ENCODE results near the gene ADA. TPM values are rescaled to one million over a fixed set of nuclear protein-coding genes. Genes with fewer than 3 reads are reported as not detected.
"Not testable (repeated sequence)": the region's sequence is repeated elsewhere in the genome, so short reads cannot be mapped to it uniquely, and the experiment has no call there.

The ADA gene
- total RNA-seq, 1 experiment from 2014 or later: 5.1 TPM

- Mint-ChIP-seq H3K27me3 (ENCODE audit: insufficient read depth, unreplicated experiment) (no peaks in the 10 kb centered on the region), H3K4me3 (ENCODE audit: unreplicated experiment) (no peak overlapping the region), H3K4me1 (ENCODE audit: insufficient read depth, unreplicated experiment) (no peaks in the 10 kb centered on the region), H3K9me3 (ENCODE audit: unreplicated experiment) (no peaks in the 10 kb centered on the region), H3K36me3 (ENCODE audit: insufficient read depth, unreplicated experiment) (no peaks in the 10 kb centered on the region), H3K27ac (ENCODE audit: low read depth, unreplicated experiment) (no peak overlapping the region)
- no peak for DNase-seq (ENCODE audit: unreplicated experiment)
- ChIA-PET CTCF (interaction anchor here (1.1 to 2.7 kb wide), 4 partner anchors 9 to 62 kb away, joined by 5 to 8 read pairs (median 6); no protein-coding TSS in a partner anchor), POLR2A (interaction anchor here (0.8 to 1.4 kb wide), 4 partner anchors 11 to 72 kb away, joined by 3 to 5 read pairs (median 4); partner anchors contain the start of genes PKIG and SERINC3)
- intact Hi-C loops (cut with micrococcal nuclease): no loop called here
- TF ChIP-seq CTCF (IDR thresholded peaks at IDR 0.05; ENCODE audit: unreplicated experiment): no peak
- no TSS peak for BruUV-seq (replicated peaks)
Observed at GRCh38 chr20:44593751-44594150, 57.7 kb downstream of the ADA start.

- no peak for DNase-seq (ENCODE audit: unreplicated experiment)
- TF ChIP-seq CTCF (IDR thresholded peaks at IDR 0.05; ENCODE audit: unreplicated experiment): no peak
- no TSS peak for BruUV-seq (replicated peaks)
- no peak overlapping the region for H3K4me3 Mint-ChIP-seq (ENCODE audit: unreplicated experiment)
- H3K4me1 Mint-ChIP-seq (ENCODE audit: insufficient read depth, unreplicated experiment): no peaks in the 10 kb centered on the region
- H3K27ac Mint-ChIP-seq (ENCODE audit: low read depth, unreplicated experiment): no peak overlapping the region
- no peaks in the 10 kb centered on the region for H3K36me3 Mint-ChIP-seq (ENCODE audit: insufficient read depth, unreplicated experiment)
- intact Hi-C loops (cut with micrococcal nuclease): no loop called here
- no peaks in the 10 kb centered on the region for H3K9me3 Mint-ChIP-seq (ENCODE audit: unreplicated experiment)
- ChIA-PET POLR2A (interaction anchor here (1.1 kb wide), 1 partner anchor 39 kb away, joined by 3 read pairs; no protein-coding TSS in a partner anchor), CTCF (interaction anchor here (1.1 kb wide), 1 partner anchor 17 kb away, joined by 6 read pairs; no protein-coding TSS in a partner anchor)
- no peaks in the 10 kb centered on the region for H3K27me3 Mint-ChIP-seq (ENCODE audit: insufficient read depth, unreplicated experiment)
Observed at GRCh38 chr20:44592366-44592765, 59.1 kb downstream of the ADA start.

GRCh38 chr20:44590980-44591778 is 60.3 kb downstream of the ADA start:
- H3K27me3 Mint-ChIP-seq (ENCODE audit: insufficient read depth, unreplicated experiment): no peaks in the 10 kb centered on the region
- no peak for TF ChIP-seq CTCF (IDR thresholded peaks at IDR 0.05; ENCODE audit: unreplicated experiment)
- intact Hi-C loops (cut with micrococcal nuclease): no loop called here
- DNase-seq (ENCODE audit: unreplicated experiment): no peak
- H3K36me3 Mint-ChIP-seq (ENCODE audit: insufficient read depth, unreplicated experiment): no peaks in the 10 kb centered on the region
- ChIA-PET CTCF (interaction anchor here (0.6 to 1.2 kb wide), 4 partner anchors 11 to 60 kb away, joined by 3 read pairs; no protein-coding TSS in a partner anchor), POLR2A (interaction anchor here (1.1 to 2.1 kb wide), 2 partner anchors 12 to 38 kb away, joined by 3 to 5 read pairs; no protein-coding TSS in a partner anchor)
- H3K4me3 Mint-ChIP-seq (ENCODE audit: unreplicated experiment): no peak overlapping the region
- no TSS peak for BruUV-seq (replicated peaks)
- H3K4me1 Mint-ChIP-seq (ENCODE audit: insufficient read depth, unreplicated experiment): no peaks in the 10 kb centered on the region
- H3K9me3 Mint-ChIP-seq (ENCODE audit: unreplicated experiment): no peaks in the 10 kb centered on the region
- H3K27ac Mint-ChIP-seq (ENCODE audit: low read depth, unreplicated experiment): no peak overlapping the region

GRCh38 chr20:44589537-44589936 is 62.0 kb downstream of the ADA start:
- Mint-ChIP-seq H3K27me3 (ENCODE audit: insufficient read depth, unreplicated experiment) (no peaks in the 10 kb centered on the region), H3K36me3 (ENCODE audit: insufficient read depth, unreplicated experiment) (no peaks in the 10 kb centered on the region), H3K27ac (ENCODE audit: low read depth, unreplicated experiment) (no peak overlapping the region), H3K4me1 (ENCODE audit: insufficient read depth, unreplicated experiment) (no peaks in the 10 kb centered on the region), H3K9me3 (ENCODE audit: unreplicated experiment) (no peaks in the 10 kb centered on the region), H3K4me3 (ENCODE audit: unreplicated experiment) (no peak overlapping the region)
- ChIA-PET POLR2A (interaction anchor here (0.7 to 2.1 kb wide), 4 partner anchors 14 to 94 kb away, joined by 3 to 5 read pairs (median 3); no protein-coding TSS in a partner anchor), CTCF (no interaction called here)
- no peak for TF ChIP-seq CTCF (IDR thresholded peaks at IDR 0.05; ENCODE audit: unreplicated experiment)
- intact Hi-C loops (cut with micrococcal nuclease): no loop called here
- DNase-seq (ENCODE audit: unreplicated experiment): no peak
- BruUV-seq (replicated peaks): no TSS peak

- POLR2A ChIA-PET; H3K4me3 Mint-ChIP-seq (ENCODE audit: unreplicated experiment); H3K9me3 Mint-ChIP-seq (ENCODE audit: unreplicated experiment); H3K36me3 Mint-ChIP-seq (ENCODE audit: insufficient read depth, unreplicated experiment); H3K27me3 Mint-ChIP-seq (ENCODE audit: insufficient read depth, unreplicated experiment); DNase-seq (ENCODE audit: unreplicated experiment); intact Hi-C loops (cut with micrococcal nuclease); H3K27ac Mint-ChIP-seq (ENCODE audit: low read depth, unreplicated experiment); H3K4me1 Mint-ChIP-seq (ENCODE audit: insufficient read depth, unreplicated experiment); BruUV-seq (replicated peaks): not testable (repeated sequence)
- CTCF ChIA-PET: interaction anchor here (1.2 kb wide), 1 partner anchor 12 kb away, joined by 4 read pairs; no protein-coding TSS in a partner anchor
Observed at GRCh38 chr20:44588321-44588720, 63.2 kb downstream of the ADA start.

Data from MCF 10A (cell line).